Measurements from ENCODE around the gene GAL.

GRCh38 chr11:68690671-68691401 is 6.5 kb downstream of the GAL start:
- TF ChIP-seq CTCF (conservative IDR thresholded peaks at IDR 0.05 in 1 of 2, IDR thresholded peaks at IDR 0.05 in 1 of 2; ENCODE audit: extremely low read depth in 1 of 2, insufficient read depth in 1 of 2, low read depth in 1 of 2, low read length in 2 of 2) (peak in 1 of 2 donors; percentile 7), EZH2 (IDR thresholded peaks at IDR 0.05; ENCODE audit: borderline replicate concordance, low read length) (no peak)
